ENCODE measurements around the gene BCL2L1.

Gene BCL2L1

GRCh38 chr20:31687777-31688176 lies 34.9 kb downstream of the BCL2L1 start:
- DNase-seq (ENCODE audit: low read depth) = no peak
- no peak overlapping the region for H3K4me3 ChIP-seq (ENCODE audit: low read length)
- no peak for TF ChIP-seq CTCF (conservative IDR thresholded peaks at IDR 0.05; ENCODE audit: low read depth, low read length)

- TF ChIP-seq CTCF (conservative IDR thresholded peaks at IDR 0.05; ENCODE audit: low read depth, low read length) = no peak
These were observed 36.6 kb downstream of the BCL2L1 start for GRCh38 chr20:31685853-31686643.

GRCh38 chr20:31684153-31685015 lies 38.3 kb downstream of the BCL2L1 start:
- no peak for DNase-seq (ENCODE audit: low read depth)
- no peak overlapping the region for H3K4me3 ChIP-seq (ENCODE audit: low read length)
- TF ChIP-seq CTCF (conservative IDR thresholded peaks at IDR 0.05; ENCODE audit: low read depth, low read length) = no peak

More at GRCh38 chr20:31685853-31686643, 36.6 kb downstream of the BCL2L1 start:
- H3K4me3 ChIP-seq (ENCODE audit: low read length) = no peak overlapping the region
- no peak for DNase-seq (ENCODE audit: low read depth)

- no peak overlapping the region for H3K4me3 ChIP-seq (ENCODE audit: low read length)
- no peak for DNase-seq (ENCODE audit: low read depth)
- TF ChIP-seq CTCF (conservative IDR thresholded peaks at IDR 0.05; ENCODE audit: low read depth, low read length) = no peak
These were observed 39.7 kb downstream of the BCL2L1 start for GRCh38 chr20:31682927-31683326.

GRCh38 chr20:31682352-31682751 lies 40.3 kb downstream of the BCL2L1 start:
- no peak overlapping the region for H3K4me3 ChIP-seq (ENCODE audit: low read length)
- TF ChIP-seq CTCF (conservative IDR thresholded peaks at IDR 0.05; ENCODE audit: low read depth, low read length) = no peak
- no peak for DNase-seq (ENCODE audit: low read depth)

- DNase-seq (ENCODE audit: low read depth) = no peak
- TF ChIP-seq CTCF (conservative IDR thresholded peaks at IDR 0.05; ENCODE audit: low read depth, low read length) = no peak
- no peak overlapping the region for H3K4me3 ChIP-seq (ENCODE audit: low read length)
These were observed 40.9 kb downstream of the BCL2L1 start for GRCh38 chr20:31681769-31682168.

Data from retinal pigment epithelial cell (primary cell).